NCI-H748 (cell line): Measurements from ENCODE around the gene AMER3.
A peak's percentile ranks its signal among the peaks of the same experiment; 100 is the strongest.

ENCODE experiments used
- DNase-seq: peaks from one replicate; lab custom pipeline; 2025; ENCODE audit not compliant: unreplicated experiment; lab: John Stamatoyannopoulos, UW

The AMER3 gene

GRCh38 chr2:130778781-130779180 lies 23.4 kb downstream of the AMER3 start:
- no peak for DNase-seq

DNA sequence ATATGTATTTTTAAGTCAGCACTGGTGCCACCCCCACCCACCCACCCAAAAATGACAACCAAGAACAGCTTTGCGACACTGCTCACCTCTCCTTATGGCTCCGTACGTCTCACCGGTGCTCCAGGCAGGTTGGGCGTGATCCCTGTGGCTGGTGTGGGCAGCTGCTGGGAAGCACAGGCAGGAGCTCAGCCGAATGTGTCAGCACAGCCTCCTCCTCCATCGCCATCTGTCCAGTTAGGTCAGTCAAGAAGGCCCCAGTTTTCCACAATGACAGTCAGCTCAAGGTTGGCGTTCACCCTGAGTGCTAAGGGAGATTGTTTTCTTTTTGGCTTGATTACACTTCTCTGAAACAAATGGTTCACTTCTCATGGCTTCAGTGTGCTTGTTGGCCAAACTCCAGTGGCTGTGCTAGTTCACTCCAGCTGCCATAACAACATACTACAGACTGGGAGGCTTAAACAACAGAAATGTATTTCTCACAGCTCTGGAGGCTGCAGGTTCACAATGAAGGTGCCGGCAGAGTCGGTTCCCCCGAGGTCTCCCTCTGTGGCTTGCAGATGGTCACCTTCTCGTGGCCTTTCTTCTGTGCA lies 30.2 kb downstream of the AMER3 start:
- DNase-seq, result no peak

GRCh38 chr2:130786076-130786475 lies 30.7 kb downstream of the AMER3 start:
- no peak for DNase-seq

DNA sequence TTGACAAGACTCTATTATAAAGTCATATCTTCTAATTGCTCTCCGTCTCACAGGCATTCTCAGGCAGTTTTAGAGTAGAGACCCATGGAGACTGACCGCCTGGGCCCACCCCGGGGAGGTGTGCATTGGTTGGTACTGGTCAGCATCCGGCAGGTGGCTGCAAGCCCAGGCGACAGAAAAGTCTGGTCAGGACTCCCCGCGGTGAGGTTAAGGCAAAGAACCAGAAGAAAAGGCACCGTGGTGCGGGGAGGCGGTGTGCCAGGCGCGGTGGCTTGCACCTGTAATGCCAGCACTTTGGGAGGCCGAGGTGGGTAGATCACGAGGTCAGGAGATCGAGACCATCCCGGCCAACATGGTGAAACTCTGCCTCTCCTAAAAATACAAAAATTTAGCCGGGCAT lies 32.5 kb downstream of the AMER3 start:
- DNase-seq, result no peak

GRCh38 chr2:130790312-130790711 lies 35.0 kb downstream of the AMER3 start:
- no peak for DNase-seq

- no peak for DNase-seq
Measured at GRCh38 chr2:130790804-130791616, 35.7 kb downstream of the AMER3 start.

GRCh38 chr2:130791617-130791939 lies 36.2 kb downstream of the AMER3 start:
- DNase-seq, result no peak

- DNase-seq, result no peak
Measured at GRCh38 chr2:130795431-130795830, 40.1 kb downstream of the AMER3 start.

- DNase-seq, result no peak
Measured at GRCh38 chr2:130796290-130796689, 41.0 kb downstream of the AMER3 start.

- peak; percentile 85 for DNase-seq
Measured at GRCh38 chr2:130797493-130798435, 42.4 kb downstream of the AMER3 start.

GRCh38 chr2:130798472-130799218 lies 43.3 kb downstream of the AMER3 start:
- peak; percentile 86 for DNase-seq

DNA sequence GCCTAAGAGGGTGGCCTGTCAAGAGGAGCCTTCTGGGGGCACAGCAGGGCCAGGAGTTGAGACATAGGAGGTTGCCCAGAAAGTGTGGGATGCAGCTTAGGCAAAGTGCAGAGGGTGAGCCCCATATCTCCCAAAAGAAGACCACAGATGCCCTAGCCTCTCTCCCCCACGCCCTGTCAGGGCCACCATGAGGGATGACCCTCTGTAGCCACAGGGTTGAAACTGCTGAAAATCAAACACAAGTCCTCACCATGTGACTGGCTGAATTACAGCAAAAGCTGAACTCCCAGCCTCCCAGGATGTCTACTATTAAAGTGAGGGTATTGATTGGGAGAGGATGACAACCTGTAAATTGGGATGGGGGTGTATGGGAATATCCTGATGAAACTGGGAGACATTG lies 44.0 kb downstream of the AMER3 start:
- DNase-seq, result no peak

DNA sequence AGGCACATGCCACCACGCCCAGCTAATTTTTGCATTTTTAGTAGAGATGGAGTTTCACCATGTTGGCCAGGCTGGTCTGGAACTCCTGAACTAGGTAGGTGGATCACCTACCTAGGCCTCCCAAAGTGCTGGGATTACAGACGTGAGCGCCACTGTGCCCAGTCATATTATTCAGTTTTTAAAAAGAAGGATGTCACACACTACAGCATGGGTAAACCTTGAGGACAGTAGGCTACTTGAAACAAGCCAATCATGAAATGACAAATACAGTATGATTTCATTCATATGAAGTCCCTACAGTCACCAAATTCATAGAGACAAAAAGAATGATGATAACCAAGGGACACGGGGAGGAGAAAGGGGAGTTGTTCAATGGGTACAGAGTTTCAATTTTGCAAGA lies 50.3 kb downstream of the AMER3 start:
- DNase-seq, result no peak

- no peak for DNase-seq
Measured at GRCh38 chr2:130806370-130806769, 51.0 kb downstream of the AMER3 start.

GRCh38 chr2:130807659-130808385 lies 52.5 kb downstream of the AMER3 start:
- DNase-seq, result no peak

DNA sequence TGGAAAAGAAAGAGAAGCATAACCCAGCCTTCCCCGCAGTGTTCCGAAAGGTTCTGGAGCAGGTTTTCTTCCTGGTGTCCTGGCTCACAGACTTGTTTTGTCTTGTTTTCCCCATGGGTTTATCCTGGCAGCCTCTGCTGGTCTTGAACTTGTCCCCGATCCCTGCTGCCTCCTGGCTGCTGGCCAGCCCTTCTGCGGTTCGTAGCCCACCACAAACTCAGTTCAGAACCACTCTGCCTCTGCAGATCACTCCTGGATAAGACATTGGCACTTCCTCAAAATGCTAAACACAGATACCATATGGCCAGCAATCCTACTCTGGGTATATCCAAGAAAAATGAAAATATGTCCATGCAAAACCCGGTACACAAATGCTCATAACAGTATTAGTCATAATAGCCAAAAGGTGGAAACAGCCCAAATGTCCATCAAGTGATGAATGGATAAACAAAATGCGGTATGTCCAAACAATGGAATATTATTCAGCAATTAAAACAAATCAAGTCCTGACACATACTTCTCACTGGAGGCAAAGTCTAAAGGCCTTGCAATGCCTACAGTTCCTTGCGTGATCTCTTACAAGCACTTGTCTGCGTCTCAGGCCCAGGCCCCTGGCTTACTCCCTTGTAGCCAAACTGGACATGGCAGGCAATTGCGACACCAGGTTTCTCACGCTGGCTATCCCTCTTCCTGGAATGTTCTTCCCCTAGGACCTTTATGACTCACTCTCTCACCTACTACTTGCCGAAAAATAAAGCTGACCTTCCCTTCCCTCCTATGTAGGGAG lies 53.3 kb downstream of the AMER3 start:
- DNase-seq, result no peak

DNA sequence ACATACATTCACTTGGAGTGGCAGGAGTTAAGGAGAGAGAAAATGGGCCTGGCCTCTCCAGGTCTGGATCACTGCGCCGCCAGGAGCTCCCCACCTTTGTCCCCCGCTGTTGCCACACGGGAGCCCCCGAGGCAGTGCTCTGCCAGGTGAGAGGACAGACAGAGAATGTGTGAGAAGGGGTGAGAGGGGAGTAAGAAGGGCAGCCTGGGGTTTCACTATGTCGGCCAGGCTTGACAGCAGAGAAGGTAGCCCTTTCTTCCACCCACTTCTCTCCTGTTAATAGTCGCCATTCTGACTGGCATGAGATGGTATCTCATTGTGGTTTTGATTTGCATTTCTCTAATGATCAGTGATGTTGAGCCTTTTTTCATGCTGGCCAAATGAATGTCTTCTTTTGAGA lies 55.1 kb downstream of the AMER3 start:
- no peak for DNase-seq

GRCh38 chr2:130813722-130814121 lies 58.4 kb downstream of the AMER3 start:
- DNase-seq, result no peak

GRCh38 chr2:130814931-130815680 lies 59.8 kb downstream of the AMER3 start:
- no peak for DNase-seq
